H1 (cell line): ENCODE data around the gene MCF2L2. TPM values are rescaled to one million over a fixed set of nuclear protein-coding genes. Genes with fewer than 3 reads are reported as not detected.

Source experiments
- CTCF ChIA-PET: fragments of 300-600 bp; sonication (Branson Sonifier 250); formaldehyde crosslinking; loops from one replicate; lab custom pipeline; 2021; ENCODE audit not compliant: partially characterized antibody; lab: Charles Lee
- POLR2A ChIA-PET: fragments of 300-600 bp; sonication (Branson Sonifier 250); formaldehyde crosslinking; loops from one replicate; lab custom pipeline; 2021; ENCODE audit warnings: inconsistent platforms; ENCODE audit not compliant: partially characterized antibody; lab: Charles Lee
- DNase-seq, 2 experiments: peaks; one replicate each; pipeline versions ENCODE4 v3.0.0 to v3.0.0-alpha.2; 2010 to 2022; ENCODE audit warnings: low spot score in 2 of 2, low read depth in 1 of 2, mixed read lengths in 1 of 2
- FAIRE-seq: peaks from 2 replicates; lab custom pipeline; 2011; peaks lifted over from hg19 to GRCh38; lab: Jason Lieb, UNC
- H2AFZ ChIP-seq: 2 replicates; pipeline ENCODE4 v1.8.1; 2012; ENCODE audit warnings: low read length, inconsistent platforms
- H2AK5ac ChIP-seq: 2 replicates; pipeline ENCODE4 v1.6.1; 2013; ENCODE audit warnings: low read depth, low read length
- H2BK120ac ChIP-seq: replicated peaks from 2 replicates; pipeline ENCODE3; 2013; ENCODE audit warnings: low read depth, low read length, inconsistent platforms
- H2BK12ac ChIP-seq: 2 replicates; pipeline ENCODE4 v1.6.1; 2013; ENCODE audit warnings: low read depth, low read length
- H2BK15ac ChIP-seq: 2 replicates; pipeline ENCODE4 v1.6.1; 2013; ENCODE audit warnings: low read length
- H2BK20ac ChIP-seq: 2 replicates; pipeline ENCODE4 v1.6.1; 2013; ENCODE audit warnings: low read length
- H2BK5ac ChIP-seq: 2 replicates; pipeline ENCODE4 v1.6.1; 2013; ENCODE audit warnings: low read depth, low read length
- H3K14ac ChIP-seq: 2 replicates; pipeline ENCODE4 v1.6.1; 2013; ENCODE audit warnings: inconsistent platforms; ENCODE audit not compliant: insufficient read length
- H3K18ac ChIP-seq: 2 replicates; pipeline ENCODE4 v1.6.1; 2013; ENCODE audit warnings: low read length; ENCODE audit errors: extremely low read depth
- H3K23ac ChIP-seq: 2 replicates; pipeline ENCODE4 v1.6.1; 2013; ENCODE audit warnings: inconsistent platforms; ENCODE audit not compliant: insufficient read length
- H3K23me2 ChIP-seq: 2 replicates; pipeline ENCODE4 v1.6.1; 2013; ENCODE audit warnings: low read depth, low read length
- H3K27ac ChIP-seq: 2 replicates; pipeline ENCODE4 v1.6.1; 2011; ENCODE audit warnings: low read depth, low read length, inconsistent platforms
- H3K27me3 ChIP-seq, 4 experiments: replicated peaks in 1 of 4; 1 replicate in 1 of 4; 2 replicates in 3 of 4; pipeline versions ENCODE4 v1.6.1 to v1.8.1; 2011 to 2013; ENCODE audit warnings: low read length in 3 of 4, mild to moderate bottlenecking in 3 of 4, inconsistent platforms in 2 of 4, mixed read lengths in 2 of 4, moderate library complexity in 1 of 4; ENCODE audit not compliant: control insufficient read depth in 3 of 4, insufficient read depth in 3 of 4; ENCODE audit errors: extremely low read depth in 1 of 4
- H3K36me3 ChIP-seq, 4 experiments: 2 replicates each; pipeline versions ENCODE4 v1.6.1 to v1.8.1; 2011 to 2013; ENCODE audit warnings: mild to moderate bottlenecking in 4 of 4, low read length in 3 of 4, moderate library complexity in 2 of 4, control low read depth in 1 of 4, inconsistent platforms in 1 of 4; ENCODE audit not compliant: insufficient read depth in 4 of 4, control insufficient read depth in 2 of 4
- H3K4ac ChIP-seq: replicated peaks from 2 replicates; pipeline ENCODE3; 2013; ENCODE audit warnings: low read length, low read depth, mixed read lengths, inconsistent platforms; ENCODE audit not compliant: insufficient read length
- H3K4me1 ChIP-seq, 4 experiments: replicated peaks in 1 of 4; 1 replicate in 1 of 4; 2 replicates in 3 of 4; pipeline versions ENCODE4 v1.6.1 to v1.8.1; 2011 to 2013; ENCODE audit warnings: low read length in 3 of 4, inconsistent platforms in 2 of 4, mixed read lengths in 1 of 4; ENCODE audit not compliant: insufficient read depth in 4 of 4, control insufficient read depth in 3 of 4
- H3K4me2 ChIP-seq, 2 experiments: 2 replicates each; pipeline versions ENCODE4 v1.6.1 to v1.8.1; 2011 to 2013; ENCODE audit warnings: low read depth in 2 of 2, low read length in 2 of 2, control low read depth in 1 of 2, inconsistent platforms in 1 of 2, mild to moderate bottlenecking in 1 of 2; ENCODE audit not compliant: insufficient read depth in 1 of 2
- H3K4me3 ChIP-seq, 4 experiments: fragments of 200-600, 300-600 bp in 1 of 4; sonication (generic), shearing (Covaris generic), sonication (Bioruptor Twin) in 1 of 4; 2 replicates each; pipeline versions ENCODE4 v1.5.1 to v1.8.1; 2011 to 2016; ENCODE audit warnings: low read length in 4 of 4, low read depth in 3 of 4, control low read depth in 2 of 4, inconsistent platforms in 2 of 4, mild to moderate bottlenecking in 2 of 4, mixed read lengths in 1 of 4, moderate library complexity in 1 of 4; ENCODE audit not compliant: insufficient read depth in 2 of 4; ENCODE audit errors: extremely low read depth in 1 of 4
- H3K56ac ChIP-seq: replicated peaks from 2 replicates; pipeline ENCODE3; 2013; ENCODE audit warnings: low read depth, mild to moderate bottlenecking, mixed read lengths, low read length, inconsistent platforms; ENCODE audit not compliant: insufficient read length
- H3K79me1 ChIP-seq: 2 replicates; pipeline ENCODE4 v1.6.1; 2013; ENCODE audit warnings: low read depth, low read length, control low read depth
- H3K79me2 ChIP-seq, 2 experiments: 2 replicates each; pipeline versions ENCODE4 v1.6.1 to v1.8.1; 2012 to 2013; ENCODE audit warnings: low read length in 2 of 2, mild to moderate bottlenecking in 2 of 2, inconsistent platforms in 1 of 2; ENCODE audit not compliant: insufficient read depth in 2 of 2, control insufficient read depth in 1 of 2
- H3K9ac ChIP-seq, 4 experiments: replicated peaks in 1 of 4; 1 replicate in 1 of 4; 2 replicates in 3 of 4; pipeline versions ENCODE4 v1.6.1 to v1.8.1; 2011 to 2013; ENCODE audit warnings: low read depth in 3 of 4, low read length in 3 of 4, control low read depth in 2 of 4, mild to moderate bottlenecking in 2 of 4, moderate library complexity in 2 of 4, inconsistent platforms in 1 of 4; ENCODE audit errors: extremely low read depth in 1 of 4
- H3K9me3 ChIP-seq, 2 experiments: 2 replicates each; pipeline versions ENCODE4 v1.6.1 to v1.8.1; 2012 to 2013; ENCODE audit warnings: mild to moderate bottlenecking in 2 of 2, moderate library complexity in 2 of 2, control low read depth in 1 of 2, inconsistent platforms in 1 of 2, low read depth in 1 of 2, low read length in 1 of 2, mixed read lengths in 1 of 2; ENCODE audit not compliant: insufficient read depth in 2 of 2
- H4K20me1 ChIP-seq, 2 experiments: replicated peaks in 1 of 2; 2 replicates each; pipeline versions ENCODE3 to v1.8.1; 2011 to 2013; ENCODE audit warnings: inconsistent platforms in 2 of 2, low read length in 2 of 2, mild to moderate bottlenecking in 1 of 2; ENCODE audit not compliant: insufficient read depth in 2 of 2, control insufficient read depth in 1 of 2
- H4K5ac ChIP-seq: 2 replicates; pipeline ENCODE4 v1.6.1; 2013; ENCODE audit warnings: low read length, low read depth, mixed read lengths, inconsistent platforms; ENCODE audit not compliant: insufficient read length
- H4K8ac ChIP-seq: 2 replicates; pipeline ENCODE4 v1.8.0; 2013; ENCODE audit warnings: mild to moderate bottlenecking, moderate library complexity, low read length, inconsistent platforms; ENCODE audit not compliant: insufficient read depth; ENCODE audit errors: extremely low read depth
- H4K91ac ChIP-seq: replicated peaks from 2 replicates; pipeline ENCODE3; 2013; ENCODE audit warnings: low read length, mixed read lengths, inconsistent platforms; ENCODE audit not compliant: insufficient read length
- CBX8 ChIP-seq: fragments of 300-800, 300-1000 bp; sonication (generic); IDR thresholded peaks from 2 replicates; pipeline ENCODE4 v1.7.1; 2016; ENCODE audit warnings: low read depth, low read length, borderline replicate concordance
- EZH2 ChIP-seq: fragments of 200-600 bp; sonication (generic); IDR thresholded peaks from 2 replicates; pipeline ENCODE4 v1.7.1; 2012; ENCODE audit warnings: low read depth, mild to moderate bottlenecking, moderate library complexity, low read length, inconsistent platforms; ENCODE audit not compliant: severe bottlenecking
- MAFK ChIP-seq: IDR thresholded peaks from 2 replicates; pipeline ENCODE4 v1.6.1; 2012; ENCODE audit warnings: low read depth, mild to moderate bottlenecking, improper control_type of control experiment, low read length
- RBBP5 ChIP-seq: IDR thresholded peaks from 2 replicates; pipeline ENCODE4 v1.7.1; 2012; ENCODE audit warnings: low read depth, mild to moderate bottlenecking, inconsistent platforms, low read length, moderate library complexity, borderline replicate concordance
- RFX5 ChIP-seq: IDR thresholded peaks from 2 replicates; pipeline ENCODE4 v1.6.1; 2011; ENCODE audit warnings: low read depth, low read length, improper control_type of control experiment, borderline replicate concordance
- WGBS, 2 experiments: shearing (Covaris generic) in 1 of 2; methylation state at CpG; one replicate each; pipeline versions ENCODE4 v1.1.6 to v1.1.7; 2013 to 2015; ENCODE audit warnings: low lambda C conversion rate in 2 of 2, mixed read lengths in 2 of 2, inconsistent platforms in 1 of 2, low coverage in 1 of 2, missing lambda C conversion rate in 1 of 2; ENCODE audit not compliant: insufficient replicate concordance in 2 of 2, insufficient coverage in 1 of 2, insufficient read length in 1 of 2; ENCODE audit errors: extremely low coverage in 1 of 2, missing lambda C conversion rate in 1 of 2; 5-methylcytosine and 5-hydroxymethylcytosine counted together
- polyA plus RNA-seq, 7 experiments: library from polyadenylated mRNA; depleted of rRNA in 3 of 7; stranded (reverse) in 5 of 7; unstranded in 2 of 7; fragments of >200 nt in 5 of 7; fragments of 200-250 nt in 2 of 7; gene quantifications; 1 replicate in 5 of 7; 2 replicates in 1 of 7; 4 replicates in 1 of 7; pipeline versions ENCODE4 v1.2.1 to v1.2.3, GENCODE V29; 2011 to 2013; ENCODE audit warnings: missing spikeins in 2 of 7, mixed read lengths in 2 of 7
- total RNA-seq: library from RNA; stranded (reverse); fragmentation: NEBNext Ultra II Directional; extraction: Animal tissue kit (Norgen Biotek cat#: 25700); gene quantifications from 2 replicates; pipeline ENCODE4 v1.2.1, GENCODE V29; 2021

The MCF2L2 gene
- total and polyA plus RNA-seq, 2 of the 8 experiments (the other 6 are each of a cell fraction or from before 2014, with no cell fraction given) = 4.1 to 13.7 TPM

DNA sequence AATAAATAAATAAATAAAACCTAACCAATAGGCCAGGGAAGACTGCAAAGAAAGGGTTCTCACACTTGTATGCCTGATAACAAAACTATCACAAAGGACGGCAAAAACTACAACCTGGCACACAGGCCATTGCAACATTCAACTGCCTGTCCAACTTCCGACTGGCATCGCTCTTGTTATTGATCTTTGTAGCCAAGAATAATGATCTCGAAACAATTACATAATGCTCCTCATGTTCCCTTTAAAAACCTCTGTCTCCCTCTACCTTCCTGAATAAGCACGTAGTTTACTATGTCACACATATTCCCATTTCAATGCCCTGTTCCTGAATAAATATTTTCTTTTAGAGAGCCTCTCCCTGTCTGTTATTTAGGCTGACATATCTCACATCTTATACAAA is 101.1 kb downstream of the MCF2L2 start:
- no peaks in the 10 kb centered on the region for H3K27me3 ChIP-seq
- ChIA-PET CTCF (interaction anchor here (0.8 kb wide), 1 partner anchor 46 kb away, joined by 3 read pairs; no protein-coding TSS in a partner anchor), POLR2A (no interaction called here)
- H3K56ac ChIP-seq = no peak overlapping the region
- no peak overlapping the region for H2AFZ ChIP-seq
- no peak overlapping the region for H4K91ac ChIP-seq
- H3K79me1 ChIP-seq = no peaks in the 10 kb centered on the region
- H3K18ac ChIP-seq = no peak overlapping the region
- no peak overlapping the region for H2BK20ac ChIP-seq
- no peak overlapping the region for H3K9ac ChIP-seq
- no peak overlapping the region for H3K14ac ChIP-seq
- H2BK120ac ChIP-seq = no peak overlapping the region
- no peaks in the 10 kb centered on the region for H3K79me2 ChIP-seq
- H4K8ac ChIP-seq = no peak overlapping the region
- H4K5ac ChIP-seq = no peak overlapping the region
- FAIRE-seq (no peak), DNase-seq (no peak)
- no peak overlapping the region for H3K23ac ChIP-seq
- no peaks in the 10 kb centered on the region; a peak in 1 of 8 replicates for H3K36me3 ChIP-seq
- peaks cover 2 to 11% (median 7%) of the 10 kb centered on the region in 4 experiments; a peak in 4 of 7 replicates for H3K4me1 ChIP-seq
- no peaks in the 10 kb centered on the region for H3K23me2 ChIP-seq
- H3K4me3 ChIP-seq = no peak overlapping the region
- no peak overlapping the region for H3K4me2 ChIP-seq
- H2BK5ac ChIP-seq = no peak overlapping the region
- WGBS, 2 experiments = 88% methylated on average over 5 of the region's 5 CpGs; no CpG with 5 or more reads in 1 of the 2 experiments
- H2BK12ac ChIP-seq = no peak overlapping the region
- no peak overlapping the region for H2BK15ac ChIP-seq
- no peak overlapping the region for H2AK5ac ChIP-seq
- no peak overlapping the region for H3K27ac ChIP-seq
- H3K4ac ChIP-seq = no peak overlapping the region
- no peaks in the 10 kb centered on the region for H4K20me1 ChIP-seq
- no peaks in the 10 kb centered on the region for H3K9me3 ChIP-seq
- no peak for TF ChIP-seq EZH2
- TF ChIP-seq MAFK = no peak
- no peak for TF ChIP-seq RFX5
- TF ChIP-seq CBX8 = no peak
- TF ChIP-seq RBBP5 = no peak
